ENCODE results near the gene PLOD3. TPM values are rescaled to one million over a fixed set of nuclear protein-coding genes. Genes with fewer than 3 reads are reported as not detected.

PLOD3 gene
- total RNA-seq, 3 donors from 2014 or later (not counting 1 experiment from before 2014, with no cell fraction given): 41.7 to 54.5 (median 45.0) TPM

DNA sequence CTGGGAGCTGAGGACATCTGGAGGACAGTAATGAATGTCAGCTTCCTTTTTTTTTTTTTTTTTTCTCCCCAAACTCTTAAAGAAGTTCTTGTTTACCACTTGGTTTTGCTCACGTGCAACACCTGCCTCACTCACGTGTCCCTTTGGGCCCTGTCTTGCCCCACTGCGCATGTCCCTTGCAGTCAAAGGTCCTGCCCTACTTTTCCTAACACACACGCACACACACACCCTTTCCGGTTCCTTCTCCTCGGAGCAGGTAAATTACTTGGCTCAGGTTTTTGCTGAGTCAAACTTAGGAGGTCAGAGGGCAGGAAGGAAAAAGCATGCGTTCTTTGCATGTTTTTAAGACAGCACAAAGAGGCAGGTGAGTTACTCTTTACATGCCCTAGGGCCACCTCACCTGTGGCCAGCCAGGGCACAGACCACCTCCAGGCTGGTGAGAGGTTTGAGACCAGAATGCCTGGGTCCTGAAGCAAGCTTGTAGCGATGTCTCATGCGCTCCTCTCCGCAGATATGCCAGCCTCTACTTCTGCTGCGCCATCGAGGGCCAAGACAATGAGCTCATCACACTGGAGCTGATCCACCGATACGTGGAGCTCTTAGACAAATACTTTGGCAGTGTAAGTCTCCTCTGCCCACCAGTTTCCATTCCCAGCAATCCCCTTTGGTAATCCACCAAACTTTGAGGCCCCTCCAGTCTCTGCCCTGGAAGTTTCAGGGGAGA, 60.4 kb downstream of the PLOD3 start:
- ATAC-seq: no peak
- no peak overlapping the region for H3K27ac Mint-ChIP-seq
- H3K9me3 ChIP-seq (ENCODE audit: control insufficient read depth, insufficient read depth, low read length): no peaks in the 10 kb centered on the region
- peaks cover 0 to 9% of the 10 kb centered on the region in 2 donors for H3K27me3 Mint-ChIP-seq (ENCODE audit: low read depth in 2 of 2)
- no peak overlapping the region for H3K27ac ChIP-seq (ENCODE audit: low read length)
- no peak for DNase-seq
- peaks cover 2% of the 10 kb centered on the region for H3K27me3 ChIP-seq (ENCODE audit: control insufficient read depth, insufficient read depth, low read length)
- peak overlapping the region; percentile 13 for H3K4me3 Mint-ChIP-seq
- H3K36me3 Mint-ChIP-seq: no peaks in the 10 kb centered on the region
- no peaks in the 10 kb centered on the region for H3K9me3 Mint-ChIP-seq
- peaks cover 18% of the 10 kb centered on the region for H3K4me1 ChIP-seq (ENCODE audit: control insufficient read depth, insufficient read depth, low read length)
- TF ChIP-seq, protein P1, sequence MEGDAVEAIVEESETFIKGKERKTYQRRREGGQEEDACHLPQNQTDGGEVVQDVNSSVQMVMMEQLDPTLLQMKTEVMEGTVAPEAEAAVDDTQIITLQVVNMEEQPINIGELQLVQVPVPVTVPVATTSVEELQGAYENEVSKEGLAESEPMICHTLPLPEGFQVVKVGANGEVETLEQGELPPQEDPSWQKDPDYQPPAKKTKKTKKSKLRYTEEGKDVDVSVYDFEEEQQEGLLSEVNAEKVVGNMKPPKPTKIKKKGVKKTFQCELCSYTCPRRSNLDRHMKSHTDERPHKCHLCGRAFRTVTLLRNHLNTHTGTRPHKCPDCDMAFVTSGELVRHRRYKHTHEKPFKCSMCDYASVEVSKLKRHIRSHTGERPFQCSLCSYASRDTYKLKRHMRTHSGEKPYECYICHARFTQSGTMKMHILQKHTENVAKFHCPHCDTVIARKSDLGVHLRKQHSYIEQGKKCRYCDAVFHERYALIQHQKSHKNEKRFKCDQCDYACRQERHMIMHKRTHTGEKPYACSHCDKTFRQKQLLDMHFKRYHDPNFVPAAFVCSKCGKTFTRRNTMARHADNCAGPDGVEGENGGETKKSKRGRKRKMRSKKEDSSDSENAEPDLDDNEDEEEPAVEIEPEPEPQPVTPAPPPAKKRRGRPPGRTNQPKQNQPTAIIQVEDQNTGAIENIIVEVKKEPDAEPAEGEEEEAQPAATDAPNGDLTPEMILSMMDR (IDR thresholded peaks at IDR 0.05): no peak
- WGBS (ENCODE audit: insufficient coverage): 94% methylated on average over 14 of the region's 14 CpGs
- intact Hi-C loops (cut with micrococcal nuclease): no loop called here
- H3K4me1 Mint-ChIP-seq: peaks cover 6 to 11% of the 10 kb centered on the region in 2 donors
- no peak overlapping the region for H3K4me3 ChIP-seq (ENCODE audit: low read length)
- no peaks in the 10 kb centered on the region for H3K36me3 ChIP-seq (ENCODE audit: control insufficient read depth, insufficient read depth, low read length)

DNA sequence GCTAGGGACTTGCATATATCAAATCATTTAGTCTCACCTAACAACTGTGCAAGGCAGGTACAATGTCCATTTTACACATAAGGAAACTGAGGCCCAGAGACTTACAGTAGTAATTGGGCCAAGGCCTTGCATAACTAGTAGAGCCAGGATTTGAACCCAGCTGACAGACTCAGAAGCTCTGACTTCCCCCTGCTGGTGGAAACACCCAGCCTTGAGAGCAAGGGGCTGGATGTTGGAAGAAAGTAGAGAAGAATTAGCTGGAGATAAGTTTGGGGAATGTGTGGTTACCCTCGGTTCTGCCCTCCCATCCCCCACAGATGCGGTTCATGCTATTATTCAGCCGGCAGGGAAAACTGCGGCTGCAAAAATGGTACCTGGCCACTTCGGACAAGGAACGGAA, 61.1 kb downstream of the PLOD3 start:
- WGBS (ENCODE audit: insufficient coverage): 98% methylated on average over 6 of the region's 6 CpGs
- no peak for ATAC-seq

More for the DNA sequence above, 61.1 kb downstream of the PLOD3 start:
- H3K9me3 Mint-ChIP-seq: no peaks in the 10 kb centered on the region
- no peak overlapping the region for H3K4me3 ChIP-seq (ENCODE audit: low read length)
- H3K27me3 ChIP-seq (ENCODE audit: control insufficient read depth, insufficient read depth, low read length): no peaks in the 10 kb centered on the region
- peaks cover 6 to 11% of the 10 kb centered on the region in 2 donors for H3K4me1 Mint-ChIP-seq
- H3K9me3 ChIP-seq (ENCODE audit: control insufficient read depth, insufficient read depth, low read length): no peaks in the 10 kb centered on the region
- H3K27ac ChIP-seq (ENCODE audit: low read length): no peak overlapping the region
- H3K36me3 Mint-ChIP-seq: no peaks in the 10 kb centered on the region
- intact Hi-C loops (cut with micrococcal nuclease): no loop called here
- no peak overlapping the region for H3K27ac Mint-ChIP-seq
- peaks cover 18% of the 10 kb centered on the region for H3K4me1 ChIP-seq (ENCODE audit: control insufficient read depth, insufficient read depth, low read length)
- TF ChIP-seq, protein P1 (IDR thresholded peaks at IDR 0.05): no peak
- no peaks in the 10 kb centered on the region for H3K36me3 ChIP-seq (ENCODE audit: control insufficient read depth, insufficient read depth, low read length)
- H3K27me3 Mint-ChIP-seq (ENCODE audit: low read depth in 2 of 2): peaks cover 0 to 8% of the 10 kb centered on the region in 2 donors
- H3K4me3 Mint-ChIP-seq: peak overlapping the region; percentile 21
- DNase-seq: no peak

Other genes with a start within 250 kb of the PLOD3 start
- 1 to 10 TPM in 2 of 3 donors, not detected in 1; 1.2 to 4.6 TPM for gene MUC12, start 248.0 kb downstream of the PLOD3 start, total RNA-seq
- not detected for gene MUC17, start 197.5 kb downstream of the PLOD3 start, total RNA-seq
- gene TRIM56, start 132.1 kb downstream of the PLOD3 start, total RNA-seq: 10 to 100 TPM; 53.6 to 75.8 (median 63.9) TPM
- 1 to 10 TPM in 2 of 3 donors, under 1 TPM in 1; 0.48 to 5.5 (median 1.1) TPM for gene SERPINE1, start 90.5 kb downstream of the PLOD3 start, total RNA-seq
- gene AP1S1, start 63.1 kb downstream of the PLOD3 start, total RNA-seq: 1 to 10 TPM; 4.3 to 7.0 (median 5.0) TPM
- not detected for gene VGF, start 52.0 kb downstream of the PLOD3 start, total RNA-seq
- gene NAT16, start 37.3 kb downstream of the PLOD3 start, total RNA-seq: not detected
- gene MOGAT3, start 16.5 kb downstream of the PLOD3 start, total RNA-seq: not detected
- 10 to 100 TPM; 53.7 to 63.5 (median 60.9) TPM for gene ZNHIT1, start 584 bp upstream of the PLOD3 start, total RNA-seq
- gene CLDN15, start 20.2 kb upstream of the PLOD3 start, total RNA-seq: 10 to 100 TPM; 13.7 to 22.0 (median 19.3) TPM
- 100 to 1,000 TPM in 2 of 3 donors, 10 to 100 TPM in 1; 99.9 to 119 (median 105) TPM for gene FIS1, start 27.5 kb upstream of the PLOD3 start, total RNA-seq
- 1 to 10 TPM; 2.9 to 3.8 (median 3.7) TPM for gene IFT22, start 104.2 kb upstream of the PLOD3 start, total RNA-seq
- gene COL26A1, start 145.3 kb upstream of the PLOD3 start, total RNA-seq: under 1 TPM in 1 of 3 donors, not detected in 2; 0.16 TPM